HG03469 (cell line): ENCODE measurements around the gene PRSS36.
"Not testable (repeated sequence)": the region's sequence is repeated elsewhere in the genome, so short reads cannot be mapped to it uniquely, and the experiment has no call there.

Experiments used
- ATAC-seq: cut with Tn5 transposase; IDR thresholded peaks from one replicate; pipeline ENCODE4 v1.9.1; 2021; ENCODE audit warnings: mild to moderate bottlenecking, moderate library complexity, moderate number of reproducible peaks; ENCODE audit not compliant: unreplicated experiment

The PRSS36 gene

DNA sequence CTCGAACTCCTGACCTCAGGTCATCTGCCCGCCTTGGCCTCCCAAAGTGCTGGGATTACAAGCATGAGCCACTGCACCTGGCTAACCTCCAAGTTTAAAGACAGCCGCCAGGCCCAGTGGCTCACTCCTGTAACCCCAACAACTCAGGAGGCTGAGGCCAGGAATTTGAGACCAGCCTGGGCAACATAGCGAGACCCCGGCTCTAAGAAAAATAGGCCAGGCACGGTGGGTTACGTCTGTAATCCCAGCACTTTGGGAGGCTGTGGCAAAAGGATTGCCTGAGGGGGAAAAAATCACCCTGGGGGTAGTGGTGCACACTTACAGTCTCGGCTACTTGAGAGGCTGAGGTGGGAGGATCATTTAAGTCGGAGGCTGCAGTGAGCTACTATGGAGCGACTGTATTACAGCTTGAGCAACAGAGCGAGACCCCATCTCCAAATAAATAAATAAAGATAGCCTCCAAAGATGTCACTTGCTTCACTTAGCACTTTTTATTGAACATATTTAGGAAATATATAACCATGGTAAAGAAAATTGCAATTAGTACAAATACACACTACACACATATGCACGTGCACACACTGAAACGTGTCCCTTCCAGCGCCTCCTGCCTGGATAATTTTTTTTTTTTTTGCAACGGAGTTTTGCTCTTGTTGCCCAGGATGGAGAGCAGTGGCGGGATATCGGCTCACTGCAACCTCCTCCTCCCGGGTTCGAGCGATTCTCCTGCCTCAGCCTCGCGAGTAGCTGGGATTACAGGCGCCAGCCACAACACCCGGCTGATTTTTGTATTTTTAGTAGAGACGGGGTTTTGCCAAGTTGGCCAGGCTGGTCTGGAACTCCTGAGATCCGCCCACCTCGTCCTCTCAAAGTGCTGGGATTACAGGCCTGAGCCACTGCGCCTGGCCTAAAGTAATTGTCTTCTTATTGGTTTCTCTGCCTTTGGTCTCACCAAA, 43.1 kb downstream of the PRSS36 start:
- ATAC-seq: no peak

DNA sequence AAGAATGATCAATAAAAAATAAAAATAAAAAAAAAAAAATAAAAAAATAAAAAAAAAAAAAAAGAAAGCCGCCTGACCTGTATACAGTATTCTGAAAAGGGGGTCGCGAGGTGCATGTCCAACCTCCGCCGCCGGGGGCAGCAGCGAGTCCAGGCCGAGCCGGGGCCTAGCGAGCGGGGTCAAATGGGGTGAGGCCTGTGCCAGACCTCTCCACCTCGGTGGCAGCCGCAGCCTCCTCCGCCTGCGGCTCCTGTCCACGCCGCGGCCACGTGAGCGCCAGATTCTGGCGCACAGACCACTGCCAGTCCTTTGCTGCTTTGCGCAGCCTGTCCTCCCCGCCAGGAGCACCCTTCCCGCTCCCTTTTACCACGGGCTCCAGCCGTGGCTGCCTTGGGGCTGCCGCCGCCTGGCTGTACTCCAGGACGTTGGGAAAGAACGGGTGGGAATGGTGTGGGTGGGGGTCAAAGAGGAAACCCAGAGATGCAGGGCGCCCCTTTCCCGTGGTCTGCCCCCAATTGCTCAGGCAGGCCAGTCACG, 44.1 kb downstream of the PRSS36 start:
- ATAC-seq: no peak

DNA sequence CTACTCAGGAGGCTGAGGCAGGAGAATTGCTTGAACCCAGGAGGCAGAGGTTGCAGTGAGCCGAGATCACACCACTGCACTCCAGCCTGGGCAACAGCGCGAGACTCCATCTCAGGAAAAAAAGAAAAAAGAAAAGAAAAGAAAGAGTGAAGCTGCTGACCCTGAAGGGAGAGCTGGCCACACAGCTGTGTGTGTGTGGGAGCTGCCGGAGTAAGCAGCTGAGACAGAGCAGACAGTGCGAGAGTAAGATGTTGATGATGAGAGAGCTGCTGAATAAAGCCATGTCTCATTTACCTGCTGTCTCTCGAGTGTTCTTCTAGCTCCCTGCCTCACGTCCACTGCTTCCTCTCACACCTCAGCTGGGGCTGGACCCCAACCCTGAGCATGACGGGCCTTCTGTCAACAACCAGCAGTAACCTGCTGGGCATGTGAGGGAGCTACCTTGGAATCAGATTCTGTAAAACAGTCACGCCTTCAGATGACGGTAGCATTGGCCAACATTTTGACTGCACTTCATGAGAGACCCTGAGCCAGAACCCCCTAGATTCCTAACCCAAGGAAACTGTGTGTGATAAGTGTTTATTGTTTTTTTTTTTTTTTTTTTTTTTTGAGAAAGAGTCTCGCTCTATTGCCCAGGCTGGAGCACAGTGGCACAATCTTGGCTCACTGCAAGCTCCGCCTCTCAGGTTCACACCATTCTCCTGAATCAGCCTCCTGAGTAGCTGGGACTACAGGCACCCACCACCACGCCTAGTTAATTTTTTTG, 48.8 kb downstream of the PRSS36 start:
- not testable (repeated sequence) for ATAC-seq

DNA sequence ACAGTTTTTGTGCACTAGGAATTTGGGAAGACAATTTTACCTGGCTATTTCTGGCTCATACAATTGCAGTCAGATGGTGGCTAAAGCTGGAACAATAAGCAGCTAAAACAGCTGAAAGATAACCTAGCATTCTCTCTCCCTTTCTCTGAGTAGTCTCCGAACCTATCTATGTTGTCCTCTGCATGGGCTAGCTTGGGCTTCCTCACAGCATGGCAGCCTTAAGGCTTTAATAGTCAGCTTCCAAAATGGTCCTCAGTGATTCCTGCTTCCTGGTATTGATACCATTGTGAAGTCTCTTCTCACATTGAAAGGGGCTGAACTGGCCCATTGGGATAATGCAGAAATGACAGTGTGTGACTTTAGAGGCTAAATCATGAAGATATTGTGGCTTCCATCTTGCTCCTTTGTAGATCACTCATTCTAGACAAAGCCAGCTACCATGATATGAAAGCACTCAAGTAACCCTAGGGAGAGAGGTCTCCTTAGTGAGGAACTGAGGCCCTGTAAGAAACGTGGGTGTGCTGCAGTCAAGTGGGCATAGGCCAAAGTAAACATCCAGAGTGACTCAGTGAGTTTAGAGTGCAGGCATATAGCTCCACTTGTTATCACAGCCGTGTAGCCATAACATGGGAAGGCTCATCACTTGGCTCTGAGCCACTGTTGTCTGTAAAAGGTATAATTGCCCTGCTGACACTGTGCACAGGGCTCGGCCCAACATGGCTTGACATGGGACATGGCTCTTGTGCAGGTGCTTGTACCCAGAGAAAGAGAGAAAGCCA, 49.8 kb downstream of the PRSS36 start:
- no peak for ATAC-seq

DNA sequence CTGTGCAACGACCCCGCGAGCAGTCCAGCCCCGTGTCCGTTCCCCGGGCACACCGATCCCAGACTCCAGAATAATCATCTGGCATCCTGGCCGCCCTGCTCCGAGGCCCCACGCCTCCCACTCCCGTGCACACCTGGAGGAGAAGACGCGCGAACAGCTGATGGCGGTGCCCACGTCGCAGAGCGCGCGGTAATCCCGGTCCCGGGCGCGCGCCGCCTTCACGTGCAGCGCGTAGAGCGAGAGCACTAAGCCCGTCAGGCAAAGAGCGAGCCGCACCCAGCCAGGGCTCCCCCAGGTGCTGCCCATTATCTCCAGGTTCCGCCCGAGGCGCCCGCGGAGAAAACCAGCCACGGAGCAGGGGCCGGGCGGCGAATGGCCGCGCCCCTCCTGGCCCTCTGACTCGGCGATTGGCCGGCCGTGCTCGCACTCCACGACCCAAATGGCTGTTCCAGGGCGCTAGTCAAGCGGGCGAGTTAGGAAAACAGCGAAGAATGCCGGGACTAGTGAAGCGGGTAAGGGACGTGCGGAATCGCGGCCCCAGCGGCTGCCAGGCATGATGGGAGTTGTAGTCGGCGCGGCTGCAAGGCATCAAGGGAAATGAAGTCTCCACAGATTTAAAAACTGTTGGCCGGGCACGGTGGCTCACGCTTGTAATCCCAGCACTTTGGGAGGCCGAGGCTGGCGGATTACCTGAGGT, 55.3 kb downstream of the PRSS36 start, which contains the start of gene VKORC1:
Gene VKORC1, minus strand, starts transcription at position 374 of the 697 bp plus-strand sequence. Its CDS starts 68 bp downstream, at position 306.
- ATAC-seq: peak; percentile 69

DNA sequence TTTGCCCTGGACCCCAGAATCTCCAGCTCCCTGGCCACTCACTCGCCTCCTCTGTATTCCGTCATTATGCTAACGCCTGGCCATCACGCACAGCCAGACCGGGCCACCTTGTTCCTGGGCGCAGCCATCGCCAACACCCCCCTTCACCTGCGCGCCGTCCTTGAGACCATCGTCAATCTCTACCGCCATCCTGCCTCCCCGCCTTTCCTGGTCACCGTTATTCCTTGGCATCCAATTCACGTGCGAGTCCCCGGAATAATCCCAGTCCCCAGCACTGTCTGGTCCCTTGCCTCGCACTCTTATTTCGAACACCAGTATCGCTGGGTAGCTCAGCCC, 55.8 kb downstream of the PRSS36 start:
- ATAC-seq: no peak

DNA sequence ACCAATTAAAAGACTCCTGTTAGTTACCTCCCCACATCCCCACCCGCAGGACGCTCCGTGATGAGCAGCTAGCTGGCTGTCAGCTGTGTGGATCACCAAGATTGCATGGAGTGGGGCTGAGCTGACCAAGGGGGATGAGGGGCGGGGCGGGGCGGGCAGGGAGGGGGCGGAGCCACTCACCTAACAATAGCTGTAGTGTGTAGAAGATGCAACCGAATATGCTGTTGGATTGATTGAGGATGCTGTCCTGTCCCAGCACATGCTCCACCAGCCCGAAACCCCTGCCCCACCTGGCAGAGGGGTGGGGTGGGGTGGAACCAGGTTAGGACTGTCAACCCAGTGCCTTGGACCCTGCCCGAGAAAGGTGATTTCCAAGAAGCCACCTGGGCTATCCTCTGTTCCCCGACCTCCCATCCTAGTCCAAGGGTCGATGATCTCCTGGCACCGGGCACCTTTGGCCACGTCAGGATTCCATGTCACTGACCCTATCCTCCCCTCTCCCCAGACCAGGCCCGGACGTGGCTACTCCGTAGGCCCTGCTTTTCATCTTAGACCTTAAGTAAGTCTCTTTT, 56.6 kb downstream of the PRSS36 start:
- ATAC-seq: no peak

DNA sequence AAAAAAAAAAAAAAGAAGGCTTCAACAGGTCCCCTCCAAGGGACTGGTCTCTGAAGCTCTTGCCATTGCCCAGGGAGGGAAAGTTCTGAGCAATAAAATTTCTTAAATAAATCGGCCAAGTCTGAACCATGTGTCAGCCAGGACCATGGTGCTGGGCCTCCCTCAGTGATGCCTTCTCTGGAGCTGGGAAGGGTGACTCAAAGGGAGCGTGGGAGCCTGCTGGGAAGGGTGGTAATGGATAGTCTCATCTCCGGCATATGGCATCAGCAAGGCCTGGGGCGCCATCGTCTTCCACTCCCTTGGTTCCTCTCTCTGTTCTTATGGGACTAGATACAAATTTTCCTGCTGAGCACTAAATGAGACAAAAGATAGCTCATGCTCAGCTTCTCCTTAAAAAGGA, 57.5 kb downstream of the PRSS36 start:
- no peak for ATAC-seq

DNA sequence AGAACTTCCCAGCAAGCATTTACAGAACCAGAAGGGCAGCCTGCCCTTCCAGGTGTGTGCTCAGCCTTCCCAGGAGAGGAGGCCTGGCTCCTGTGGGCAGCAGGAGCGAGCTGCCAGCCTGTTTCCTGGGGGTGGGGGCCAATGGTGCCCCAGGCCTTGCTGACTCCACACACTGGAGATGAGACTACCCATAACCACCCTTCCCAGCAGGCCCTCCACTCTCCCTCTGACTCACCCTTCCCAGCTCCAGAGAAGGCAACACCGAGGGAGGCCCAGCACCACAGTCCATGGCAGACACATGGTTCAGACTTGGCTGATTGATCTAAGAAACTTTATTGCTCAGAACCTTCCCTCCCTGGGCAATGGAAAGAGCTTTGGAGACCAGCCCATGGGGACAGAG, 59.3 kb downstream of the PRSS36 start:
- no peak for ATAC-seq

DNA sequence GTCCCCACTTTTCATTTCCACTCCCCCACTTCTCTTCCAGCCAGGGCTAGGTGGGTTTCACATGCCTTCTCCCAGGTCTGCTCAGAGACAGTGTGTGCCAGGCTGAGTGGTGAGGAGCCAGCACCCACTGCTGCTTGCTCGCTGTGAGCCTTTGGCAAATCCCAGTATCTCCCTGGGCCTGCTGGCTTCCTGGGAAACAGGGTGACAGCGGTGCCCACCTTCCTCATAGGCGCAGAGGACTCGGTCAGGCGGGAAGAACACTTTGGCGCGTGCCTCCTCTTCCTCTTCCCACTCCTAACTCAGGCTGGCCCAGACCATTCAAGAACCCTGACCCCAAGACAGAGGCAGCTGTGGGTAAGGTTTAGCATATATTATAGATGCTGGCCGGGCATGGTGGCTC, 60.7 kb downstream of the PRSS36 start:
- ATAC-seq: no peak
